ENCODE results near the gene ZNF425.

The ZNF425 gene

GRCh38 chr7:149081914-149082313 is 44.2 kb downstream of the ZNF425 start:
- Histone ChIP-seq H3K4me1 (ENCODE audit: insufficient read depth, low read length, severe bottlenecking) (no peaks in the 10 kb centered on the region), H3K36me3 (ENCODE audit: insufficient read depth, low read length) (peaks cover 43% of the 10 kb centered on the region), H3F3A (ENCODE audit: insufficient read depth, low read length) (no peaks in the 10 kb centered on the region), H3K4me3 (ENCODE audit: low read depth, low read length, poor library complexity, severe bottlenecking) (no peak overlapping the region), H3K4me2 (ENCODE audit: low read length) (no peak overlapping the region), H4K20me1 (ENCODE audit: insufficient read depth, low read length) (no peaks in the 10 kb centered on the region), H3K9me2 (ENCODE audit: low read depth, low read length) (no peaks in the 10 kb centered on the region), H3K27ac (ENCODE audit: low read depth, low read length, poor library complexity, severe bottlenecking) (no peak overlapping the region), H3K9ac (ENCODE audit: low read length) (no peak overlapping the region), H3K9me3 (ENCODE audit: low read length) (peaks cover 21% of the 10 kb centered on the region), H3K27me3 (ENCODE audit: insufficient read depth, low read length) (no peaks in the 10 kb centered on the region), H2AFZ (ENCODE audit: low read length) (no peak overlapping the region), H3K79me2 (ENCODE audit: insufficient read depth, low read length) (no peaks in the 10 kb centered on the region)
- TF ChIP-seq EZH2 (IDR thresholded peaks at IDR 0.05; ENCODE audit: borderline replicate concordance, low read length) (no peak), CTCF (IDR thresholded peaks at IDR 0.05; ENCODE audit: low read length) (no peak)

GRCh38 chr7:149077594-149077993 is 48.5 kb downstream of the ZNF425 start:
- Histone ChIP-seq H3K9me3 (ENCODE audit: low read length) (no peaks in the 10 kb centered on the region), H3K79me2 (ENCODE audit: insufficient read depth, low read length) (no peaks in the 10 kb centered on the region), H3K27ac (ENCODE audit: low read depth, low read length, poor library complexity, severe bottlenecking) (no peak overlapping the region), H3K27me3 (ENCODE audit: insufficient read depth, low read length) (no peaks in the 10 kb centered on the region), H4K20me1 (ENCODE audit: insufficient read depth, low read length) (no peaks in the 10 kb centered on the region), H2AFZ (ENCODE audit: low read length) (no peak overlapping the region), H3K4me2 (ENCODE audit: low read length) (no peak overlapping the region), H3K9ac (ENCODE audit: low read length) (no peak overlapping the region), H3K9me2 (ENCODE audit: low read depth, low read length) (no peaks in the 10 kb centered on the region), H3K4me3 (ENCODE audit: low read depth, low read length, poor library complexity, severe bottlenecking) (no peak overlapping the region), H3F3A (ENCODE audit: insufficient read depth, low read length) (no peaks in the 10 kb centered on the region), H3K4me1 (ENCODE audit: insufficient read depth, low read length, severe bottlenecking) (no peaks in the 10 kb centered on the region), H3K36me3 (ENCODE audit: insufficient read depth, low read length) (peaks cover 35% of the 10 kb centered on the region)
- TF ChIP-seq EZH2 (IDR thresholded peaks at IDR 0.05; ENCODE audit: borderline replicate concordance, low read length) (no peak), CTCF (IDR thresholded peaks at IDR 0.05; ENCODE audit: low read length) (no peak)

GRCh38 chr7:149075286-149075685 is 50.8 kb downstream of the ZNF425 start:
- no peaks in the 10 kb centered on the region for H4K20me1 ChIP-seq (ENCODE audit: insufficient read depth, low read length)
- H3K9me2 ChIP-seq (ENCODE audit: low read depth, low read length) = no peaks in the 10 kb centered on the region
- H3K79me2 ChIP-seq (ENCODE audit: insufficient read depth, low read length) = no peaks in the 10 kb centered on the region
- no peaks in the 10 kb centered on the region for H3K9me3 ChIP-seq (ENCODE audit: low read length)
- no peaks in the 10 kb centered on the region for H3F3A ChIP-seq (ENCODE audit: insufficient read depth, low read length)
- H3K9ac ChIP-seq (ENCODE audit: low read length) = no peak overlapping the region
- H3K4me2 ChIP-seq (ENCODE audit: low read length) = no peak overlapping the region
- TF ChIP-seq EZH2 (IDR thresholded peaks at IDR 0.05; ENCODE audit: borderline replicate concordance, low read length) (no peak), CTCF (IDR thresholded peaks at IDR 0.05; ENCODE audit: low read length) (no peak)
- no peaks in the 10 kb centered on the region for H3K27me3 ChIP-seq (ENCODE audit: insufficient read depth, low read length)
- no peak overlapping the region for H2AFZ ChIP-seq (ENCODE audit: low read length)
- H3K27ac ChIP-seq (ENCODE audit: low read depth, low read length, poor library complexity, severe bottlenecking) = no peak overlapping the region
- peaks cover 53% of the 10 kb centered on the region for H3K36me3 ChIP-seq (ENCODE audit: insufficient read depth, low read length)
- H3K4me1 ChIP-seq (ENCODE audit: insufficient read depth, low read length, severe bottlenecking) = no peaks in the 10 kb centered on the region
- no peak overlapping the region for H3K4me3 ChIP-seq (ENCODE audit: low read depth, low read length, poor library complexity, severe bottlenecking)

Data from OCI-LY1 (cell line).